ENCODE measurements around the gene TMEM18.

Gene TMEM18

GRCh38 chr2:628651-629050 lies 48.6 kb downstream of the TMEM18 start:
- Histone ChIP-seq H3K27ac (no peak overlapping the region), H3K36me3 (replicated peaks) (no peaks in the 10 kb centered on the region), H3K27me3 (replicated peaks) (no peaks in the 10 kb centered on the region), H3K4me3 (ENCODE audit: low read depth, low read length) (no peak overlapping the region)
- in situ Hi-C loops (cut with HindIII; ENCODE audit: low pct_ligation_motif_present, low sequenced_read_pairs): no loop called here
- TF ChIP-seq CTCF (IDR thresholded peaks at IDR 0.05; ENCODE audit: low read depth, low read length, missing control alignments): no peak
- no peak for DNase-seq

- H3K4me3 ChIP-seq (ENCODE audit: low read depth, low read length): no peak overlapping the region
- DNase-seq: no peak
- in situ Hi-C loops (cut with HindIII; ENCODE audit: low pct_ligation_motif_present, low sequenced_read_pairs): no loop called here
- TF ChIP-seq CTCF (IDR thresholded peaks at IDR 0.05; ENCODE audit: low read depth, low read length, missing control alignments): no peak
- H3K36me3 ChIP-seq (replicated peaks): no peaks in the 10 kb centered on the region
- H3K27me3 ChIP-seq (replicated peaks): no peaks in the 10 kb centered on the region
- H3K27ac ChIP-seq: no peak overlapping the region
Measured at GRCh38 chr2:627926-628560, 49.2 kb downstream of the TMEM18 start.

GRCh38 chr2:627340-627709 lies 49.9 kb downstream of the TMEM18 start:
- Histone ChIP-seq H3K4me3 (ENCODE audit: low read depth, low read length) (no peak overlapping the region), H3K27ac (no peak overlapping the region), H3K36me3 (replicated peaks) (no peaks in the 10 kb centered on the region), H3K27me3 (replicated peaks) (no peaks in the 10 kb centered on the region)
- in situ Hi-C loops (cut with HindIII; ENCODE audit: low pct_ligation_motif_present, low sequenced_read_pairs): no loop called here
- no peak for TF ChIP-seq CTCF (IDR thresholded peaks at IDR 0.05; ENCODE audit: low read depth, low read length, missing control alignments)
- DNase-seq: no peak

- Histone ChIP-seq H3K36me3 (replicated peaks) (no peaks in the 10 kb centered on the region), H3K27me3 (replicated peaks) (no peaks in the 10 kb centered on the region), H3K27ac (no peak overlapping the region), H3K4me3 (ENCODE audit: low read depth, low read length) (no peak overlapping the region)
- no peak for DNase-seq
- no peak for TF ChIP-seq CTCF (IDR thresholded peaks at IDR 0.05; ENCODE audit: low read depth, low read length, missing control alignments)
- in situ Hi-C loops (cut with HindIII; ENCODE audit: low pct_ligation_motif_present, low sequenced_read_pairs): no loop called here
Measured at GRCh38 chr2:626491-627339, 50.5 kb downstream of the TMEM18 start.

- Histone ChIP-seq H3K27ac (no peak overlapping the region), H3K4me3 (ENCODE audit: low read depth, low read length) (no peak overlapping the region), H3K36me3 (replicated peaks) (no peaks in the 10 kb centered on the region), H3K27me3 (replicated peaks) (no peaks in the 10 kb centered on the region)
- in situ Hi-C loops (cut with HindIII; ENCODE audit: low pct_ligation_motif_present, low sequenced_read_pairs): no loop called here
- TF ChIP-seq CTCF (IDR thresholded peaks at IDR 0.05; ENCODE audit: low read depth, low read length, missing control alignments): no peak
- DNase-seq: no peak
Measured at GRCh38 chr2:625415-626333, 51.5 kb downstream of the TMEM18 start.
